Stimulated activated CD8-positive, alpha-beta memory T cell treated with anti-CD3 and anti-CD28 coated beads, Interleukin-2, amount 100 ng/mL, for 48 hours (primary cell): ENCODE data around the gene DAND5.

Experiments used
- DNase-seq, 2 donors: peaks; one replicate each; pipeline ENCODE4 v3.0.0-alpha.2; 2020; ENCODE audit warnings: low read depth in 2 of 2

Gene DAND5

DNA sequence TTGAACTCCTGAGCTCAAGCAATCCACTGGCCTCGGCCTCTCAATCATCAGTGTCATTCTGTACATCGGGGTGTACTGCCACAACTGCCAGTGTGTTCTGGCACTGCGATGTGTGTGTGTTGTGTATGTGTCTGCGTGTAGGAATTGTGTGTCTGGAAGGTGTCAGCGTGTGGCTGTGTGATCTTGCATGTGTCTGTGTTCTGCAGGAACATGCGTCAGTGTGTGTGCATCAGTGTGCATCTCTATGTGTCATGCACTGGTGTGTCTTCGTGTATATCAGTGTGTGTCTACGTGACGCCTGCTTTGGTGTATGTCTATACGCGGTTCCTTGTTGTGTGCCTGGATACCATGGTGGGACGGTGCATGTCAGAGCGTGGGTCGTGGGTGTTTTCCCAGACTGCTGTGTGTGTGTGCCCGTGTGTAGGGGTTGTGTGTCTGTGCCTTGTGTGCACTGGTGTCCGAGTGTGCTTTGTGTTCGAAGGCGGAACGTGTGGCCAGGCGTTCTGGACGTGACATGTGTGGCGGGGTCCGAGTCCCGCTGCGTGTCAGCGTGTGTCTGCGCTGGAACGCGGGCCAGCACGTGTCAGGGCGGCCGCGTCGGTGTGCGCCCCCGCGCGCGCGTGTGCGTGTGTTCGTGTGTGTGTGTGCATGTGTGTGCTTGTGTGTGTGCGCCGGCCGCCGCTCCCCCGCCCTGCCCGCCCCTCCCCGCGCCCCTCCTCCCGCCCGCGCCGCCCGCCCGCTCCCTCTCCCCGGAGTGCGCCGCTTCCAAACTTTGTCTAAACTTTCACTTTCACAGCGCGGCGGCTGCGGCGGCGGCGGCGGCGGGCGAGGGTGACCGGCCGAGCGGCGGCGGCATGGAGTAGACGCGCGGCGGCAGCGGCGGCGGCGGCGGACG lies 25.6 kb downstream of the DAND5 start, which contains the start of gene NFIX:
TSS of gene NFIX (plus strand) at position 775 of the 895 bp plus-strand sequence. CDS start 363 bp downstream, outside the sequence.
- peak in 1 of 2 donors; percentile 46 for DNase-seq

DNA sequence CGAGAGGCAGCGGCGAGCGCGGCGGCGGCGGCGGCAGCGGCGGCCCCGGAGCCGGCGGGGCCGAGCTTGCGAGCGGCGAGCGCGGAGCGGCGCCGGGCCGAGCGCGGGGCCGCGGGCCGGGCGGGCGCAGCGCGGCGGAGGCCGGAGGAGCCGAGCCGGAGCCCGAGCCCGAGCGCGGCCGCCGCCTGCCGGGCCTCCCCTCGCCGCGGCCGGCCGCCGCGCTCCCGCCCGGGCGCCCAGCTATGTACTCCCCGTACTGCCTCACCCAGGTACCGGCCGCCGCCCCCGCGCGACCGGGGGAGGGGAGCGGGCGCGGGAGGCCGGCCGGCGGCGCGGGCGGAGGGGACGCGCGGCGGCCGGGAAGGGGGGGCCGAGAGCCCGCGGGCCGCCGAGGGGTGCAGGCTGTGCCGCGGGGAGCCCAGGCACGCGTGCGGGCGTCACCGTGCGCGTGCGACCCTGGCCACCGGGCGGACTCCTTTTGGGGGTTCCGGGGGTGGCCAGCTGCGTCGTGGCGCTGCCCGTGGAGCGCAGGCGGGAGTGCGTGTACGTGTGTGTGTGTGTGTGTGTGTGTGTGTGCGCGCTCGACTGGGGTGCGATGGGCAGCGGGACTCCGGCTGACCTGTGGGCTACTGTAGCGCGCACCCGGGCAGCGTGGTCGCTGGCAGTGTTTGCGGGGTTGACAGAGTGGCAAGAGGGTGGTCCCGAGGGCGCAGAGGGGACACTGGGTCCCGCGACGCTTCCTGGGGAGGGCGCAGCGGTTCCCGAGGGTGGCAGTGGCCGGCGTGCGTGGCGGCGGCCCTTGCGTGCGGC lies 26.4 kb downstream of the DAND5 start:
- no peak for DNase-seq

GRCh38 chr19:12996406-12997094 lies 27.2 kb downstream of the DAND5 start:
- no peak for DNase-seq

- no peak for DNase-seq
Measured at GRCh38 chr19:12997179-12997966, 28.0 kb downstream of the DAND5 start.

DNA sequence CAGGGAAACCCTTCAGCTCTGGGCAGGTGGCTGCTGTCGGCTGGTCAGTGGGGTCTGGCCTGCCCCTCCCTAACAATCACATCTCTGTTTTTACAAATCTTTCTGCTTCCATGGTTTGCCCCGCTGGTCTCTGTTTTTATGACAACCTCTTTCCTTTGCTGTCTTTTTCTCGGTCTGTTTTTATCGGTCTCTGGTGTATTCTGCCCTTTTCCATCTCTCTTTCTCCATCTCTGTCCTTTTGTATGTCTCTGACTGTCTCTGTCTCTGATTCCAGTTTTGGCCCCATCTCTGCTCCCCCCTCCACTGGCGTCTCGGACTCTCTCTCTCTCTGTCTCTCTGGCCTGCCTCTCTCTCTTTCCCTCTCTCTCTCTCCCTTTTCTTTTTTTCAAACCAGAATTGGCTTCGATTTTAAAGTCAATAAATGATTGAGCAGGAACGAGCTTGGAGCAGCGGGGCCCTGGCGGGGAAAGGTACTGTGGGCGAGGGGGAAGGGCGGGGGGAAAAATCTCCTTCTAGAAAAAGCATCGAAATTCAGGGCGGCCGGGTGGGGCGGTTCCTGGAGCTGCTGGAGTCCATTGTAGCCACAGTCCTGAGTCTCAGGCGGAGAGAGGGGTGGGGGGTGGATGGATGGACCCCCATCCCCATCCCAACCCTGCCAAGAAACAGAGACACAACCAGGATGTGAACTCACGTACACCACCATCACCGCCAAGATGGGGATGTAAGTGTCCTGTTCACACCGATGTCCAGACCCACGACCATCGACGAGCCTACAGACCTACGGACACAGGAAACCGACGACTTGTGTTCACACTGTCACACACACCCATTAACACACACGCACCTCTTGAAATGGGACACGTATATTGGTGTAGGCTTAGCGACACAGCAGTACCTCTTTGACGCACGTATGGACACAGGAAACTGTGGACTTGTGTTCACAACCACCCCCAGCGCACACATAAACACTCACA lies 28.9 kb downstream of the DAND5 start:
- DNase-seq = no peak

GRCh38 chr19:13001166-13001501 lies 31.8 kb downstream of the DAND5 start:
- DNase-seq = no peak

DNA sequence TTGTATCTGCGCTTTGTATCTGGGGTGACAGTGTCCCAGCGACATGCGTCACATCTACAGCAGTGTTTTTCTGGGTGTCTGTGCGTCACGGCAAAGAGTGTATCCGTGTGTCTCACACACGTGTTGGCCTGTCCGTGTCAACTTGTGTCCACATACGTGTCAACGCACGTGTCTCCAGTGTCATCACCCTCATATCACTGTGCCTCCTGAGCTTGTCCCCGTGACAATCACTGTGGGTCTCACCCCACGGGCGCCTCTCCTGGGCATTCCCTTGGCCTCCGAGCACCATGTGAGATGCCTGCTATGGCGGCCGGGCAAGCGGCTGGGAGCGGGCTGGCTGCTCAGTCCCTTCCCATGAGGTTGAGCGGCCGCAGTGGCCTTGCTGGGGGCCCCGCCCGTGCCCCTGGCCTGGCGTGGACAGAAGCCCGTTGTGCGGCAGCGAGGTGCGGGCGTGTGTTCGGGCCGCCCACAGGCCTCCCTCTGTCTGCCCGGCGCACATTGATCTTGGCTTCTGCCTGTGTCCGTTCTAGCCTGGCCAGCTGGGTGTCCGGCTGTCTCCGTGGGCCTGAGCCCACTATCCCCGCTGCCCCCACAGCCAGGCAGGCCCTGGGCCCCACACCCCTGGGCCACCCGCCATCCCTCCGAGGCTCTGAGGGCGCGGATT lies 32.3 kb downstream of the DAND5 start:
- no peak for DNase-seq

DNA sequence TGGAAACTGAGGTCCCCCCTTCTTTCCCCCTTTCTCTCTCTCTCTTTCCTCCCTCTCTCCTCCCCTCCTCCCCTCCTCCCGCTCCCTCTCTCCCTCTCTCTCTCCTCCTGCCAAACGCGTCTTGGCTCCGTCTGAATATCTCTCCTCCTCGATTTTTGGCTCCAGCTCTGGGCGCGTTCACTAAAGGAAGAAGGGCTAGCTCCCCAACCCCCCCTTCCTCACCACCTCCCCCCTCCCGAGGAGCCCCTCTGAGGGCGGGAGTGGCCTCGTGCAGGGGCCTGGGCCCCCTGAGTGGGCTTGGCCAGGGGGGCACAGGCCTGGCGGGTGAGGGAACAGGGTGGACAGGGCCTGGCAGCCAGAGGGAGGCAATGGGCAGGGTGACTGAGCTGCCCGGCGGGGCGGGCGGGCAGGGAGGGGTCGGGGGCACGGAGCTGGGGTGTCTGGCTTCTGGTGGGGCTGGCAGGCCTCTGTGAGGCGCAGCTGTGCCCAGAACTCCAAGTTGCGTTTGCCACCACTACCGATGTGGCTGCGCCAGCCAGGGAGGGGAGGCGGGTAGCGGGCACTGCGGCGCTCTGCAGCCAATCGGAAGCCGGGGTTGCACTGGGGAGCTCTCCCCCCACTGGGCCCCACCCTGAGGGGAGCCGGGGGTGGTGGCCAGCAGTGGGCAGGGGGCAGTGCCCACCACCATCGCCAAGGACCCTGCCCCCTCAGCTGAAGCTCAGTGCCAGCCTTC lies 33.0 kb downstream of the DAND5 start:
- DNase-seq = no peak

DNA sequence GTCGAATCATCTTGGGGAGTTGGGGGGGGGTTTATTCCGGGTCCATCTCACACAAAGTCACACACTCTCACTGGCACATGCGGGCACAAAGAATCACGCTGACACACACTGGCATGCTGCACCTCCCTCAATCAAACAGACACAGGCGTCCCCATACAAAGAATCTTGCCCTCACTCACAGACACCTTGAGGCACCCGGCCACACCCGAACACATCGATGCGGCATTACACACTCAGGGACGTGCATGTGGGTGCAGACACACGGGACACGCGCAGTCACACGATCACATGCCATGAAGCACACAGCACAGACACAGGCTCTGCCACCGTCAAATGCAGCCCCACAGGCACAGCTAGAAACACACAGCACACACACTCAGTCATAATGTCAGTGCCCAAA lies 33.7 kb downstream of the DAND5 start:
- no peak for DNase-seq

- no peak for DNase-seq
Measured at GRCh38 chr19:13004273-13004672, 34.9 kb downstream of the DAND5 start.

DNA sequence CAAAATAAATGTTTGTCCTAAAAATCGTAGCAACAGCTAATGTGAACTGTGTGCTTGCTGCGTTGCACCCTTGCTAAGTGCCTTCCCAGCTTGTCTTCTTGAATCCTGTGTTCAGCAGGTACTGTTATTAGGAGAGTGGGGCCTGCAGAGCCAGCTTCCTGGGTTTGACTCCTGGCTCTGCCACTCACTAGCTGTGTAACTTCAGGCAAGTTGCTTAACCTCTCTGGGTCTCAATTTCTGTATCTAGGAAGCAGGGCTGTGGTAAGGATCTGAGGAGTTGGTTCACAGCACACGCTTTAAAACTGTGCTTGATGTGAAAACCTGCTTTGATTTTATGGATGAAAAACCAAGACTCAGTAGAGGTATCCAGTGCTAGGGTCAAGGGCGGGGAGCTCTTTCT lies 35.9 kb downstream of the DAND5 start:
- DNase-seq = no peak

GRCh38 chr19:13005861-13006370 lies 36.5 kb downstream of the DAND5 start:
- no peak for DNase-seq

GRCh38 chr19:13006431-13007281 lies 37.3 kb downstream of the DAND5 start:
- no peak for DNase-seq

GRCh38 chr19:13007292-13008045 lies 38.1 kb downstream of the DAND5 start:
- DNase-seq = no peak

- DNase-seq = no peak
Measured at GRCh38 chr19:13008926-13009787, 39.8 kb downstream of the DAND5 start.
